ENCODE measurements around the gene SOX6. TPM values are rescaled to one million over a fixed set of nuclear protein-coding genes. Genes with fewer than 3 reads are reported as not detected.

Gene SOX6
- total and polyA plus RNA-seq, 2 donors (not counting 3 experiments of a cell fraction or from before 2014, with no cell fraction given): 0.14 to 3.7 TPM

DNA sequence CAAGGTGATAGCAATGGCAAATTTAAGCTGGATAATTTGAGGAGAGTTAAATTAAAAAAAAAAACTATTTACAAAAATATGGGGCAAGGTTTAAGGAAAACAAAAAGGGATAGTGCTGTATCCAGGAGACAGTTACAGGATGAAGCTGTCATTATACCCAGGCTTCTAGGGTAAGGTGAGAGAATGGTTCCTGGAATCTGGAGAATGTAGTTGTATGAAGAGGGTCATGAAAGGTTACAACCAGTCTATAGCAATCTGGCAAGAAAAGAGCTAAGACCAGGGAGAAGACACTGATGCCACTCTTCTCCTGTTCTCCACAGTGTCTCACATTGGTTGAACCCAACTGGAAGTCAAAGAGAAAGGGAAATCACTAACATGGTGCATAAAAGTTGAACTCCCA lies 144.9 kb downstream of the SOX6 start:
- intact Hi-C loops (cut with micrococcal nuclease) (no loop called here), dilution Hi-C loops (cut with MboI; ENCODE audit: extremely low pct_ligation_motif_present, low sequenced_read_pairs) (no loop called here)
- Histone ChIP-seq H3K4me3 (replicated peaks in 1 of 3; ENCODE audit: insufficient read depth in 1 of 3, low read depth in 1 of 3, low read length in 3 of 3) (no peak overlapping the region), H3K36me3 (ENCODE audit: control insufficient read depth in 2 of 2, extremely low read depth in 1 of 2, insufficient read depth in 2 of 2, low read length in 2 of 2) (no peaks in the 10 kb centered on the region), H3K9ac (replicated peaks; ENCODE audit: extremely low read depth, insufficient read depth, low read length) (no peak overlapping the region), H3K27me3 (ENCODE audit: control insufficient read depth in 2 of 2, insufficient read depth in 2 of 2, low read length in 2 of 2) (no peaks in the 10 kb centered on the region), H2AFZ (ENCODE audit: low read depth, low read length) (no peak overlapping the region), H3K9me1 (replicated peaks; ENCODE audit: control insufficient read depth, extremely low read depth, insufficient read depth, low read length) (no peaks in the 10 kb centered on the region), H3K4me2 (ENCODE audit: insufficient read depth, low read length) (no peak overlapping the region), H3K79me2 (ENCODE audit: control insufficient read depth, insufficient read depth, low read length) (no peaks in the 10 kb centered on the region), H3K9me3 (replicated peaks; ENCODE audit: control insufficient read depth, insufficient read depth, low read length) (no peaks in the 10 kb centered on the region), H4K20me1 (replicated peaks; ENCODE audit: control insufficient read depth, extremely low read depth, insufficient read depth, low read length) (no peaks in the 10 kb centered on the region), H3K27ac (ENCODE audit: insufficient read depth, low read depth, low read length) (no peak overlapping the region), H3K4me1 (ENCODE audit: control insufficient read depth, extremely low read depth, insufficient read depth, low read length) (no peaks in the 10 kb centered on the region)
- no peak for TF ChIP-seq POLR2AphosphoS5 (IDR thresholded peaks at IDR 0.05; ENCODE audit: insufficient read depth, low read depth, low read length)
- no peak for TF ChIP-seq CTCF (IDR thresholded peaks at IDR 0.05; ENCODE audit: extremely low read depth in 1 of 2, insufficient read depth in 1 of 2, low read depth in 1 of 2, low read length in 2 of 2)
- no peak for TF ChIP-seq JUN (IDR thresholded peaks at IDR 0.05; ENCODE audit: borderline replicate concordance, insufficient read depth, insufficient read length, low read depth)
- TF ChIP-seq GATA2 (IDR thresholded peaks at IDR 0.05; ENCODE audit: insufficient read depth, insufficient read length, low read depth, low read length): no peak
- no peak for TF ChIP-seq FOS (IDR thresholded peaks at IDR 0.05; ENCODE audit: borderline replicate concordance, insufficient read depth, low read length)
- no TSS peak for BruUV-seq (replicated peaks)
- FAIRE-seq (no peak), DNase-seq (ENCODE audit: low read depth, low spot score) (no peak)
- POLR2A ChIA-PET: no interaction called here
- CTCF ChIA-PET: interaction anchor here (0.7 to 1.2 kb wide), 2 partner anchors 8 to 20 kb away, joined by 3 read pairs; no protein-coding TSS in a partner anchor

- Histone ChIP-seq H2AFZ (ENCODE audit: low read depth, low read length) (no peak overlapping the region), H3K4me1 (ENCODE audit: control insufficient read depth, extremely low read depth, insufficient read depth, low read length) (no peaks in the 10 kb centered on the region), H3K9ac (replicated peaks; ENCODE audit: extremely low read depth, insufficient read depth, low read length) (no peak overlapping the region), H3K4me2 (ENCODE audit: insufficient read depth, low read length) (no peak overlapping the region), H3K27me3 (ENCODE audit: control insufficient read depth in 2 of 2, insufficient read depth in 2 of 2, low read length in 2 of 2) (no peaks in the 10 kb centered on the region), H3K9me3 (replicated peaks; ENCODE audit: control insufficient read depth, insufficient read depth, low read length) (no peaks in the 10 kb centered on the region), H3K27ac (ENCODE audit: insufficient read depth, low read depth, low read length) (no peak overlapping the region), H3K9me1 (replicated peaks; ENCODE audit: control insufficient read depth, extremely low read depth, insufficient read depth, low read length) (no peaks in the 10 kb centered on the region), H4K20me1 (replicated peaks; ENCODE audit: control insufficient read depth, extremely low read depth, insufficient read depth, low read length) (no peaks in the 10 kb centered on the region), H3K79me2 (ENCODE audit: control insufficient read depth, insufficient read depth, low read length) (no peaks in the 10 kb centered on the region), H3K4me3 (replicated peaks in 1 of 3; ENCODE audit: insufficient read depth in 1 of 3, low read depth in 1 of 3, low read length in 3 of 3) (no peak overlapping the region), H3K36me3 (ENCODE audit: control insufficient read depth in 2 of 2, extremely low read depth in 1 of 2, insufficient read depth in 2 of 2, low read length in 2 of 2) (no peaks in the 10 kb centered on the region)
- BruUV-seq (replicated peaks): no TSS peak
- POLR2A ChIA-PET: no interaction called here
- DNase-seq (ENCODE audit: low read depth, low spot score): no peak
- CTCF ChIA-PET: interaction anchor here (0.9 to 1.9 kb wide), 4 partner anchors 9 to 32 kb away, joined by 3 to 5 read pairs (median 4); no protein-coding TSS in a partner anchor
- TF ChIP-seq JUN (IDR thresholded peaks at IDR 0.05; ENCODE audit: borderline replicate concordance, insufficient read depth, insufficient read length, low read depth) (no peak), POLR2AphosphoS5 (IDR thresholded peaks at IDR 0.05; ENCODE audit: insufficient read depth, low read depth, low read length) (no peak), MYC (IDR thresholded peaks at IDR 0.05; ENCODE audit: low read depth, low read length) (no peak), GATA2 (IDR thresholded peaks at IDR 0.05; ENCODE audit: insufficient read depth, insufficient read length, low read depth, low read length) (no peak), POLR2A (IDR thresholded peaks at IDR 0.05; ENCODE audit: low read depth, low read length) (no peak), CTCF (IDR thresholded peaks at IDR 0.05; ENCODE audit: extremely low read depth in 1 of 2, insufficient read depth in 1 of 2, low read depth in 1 of 2, low read length in 2 of 2) (no peak), EZH2 (IDR thresholded peaks at IDR 0.05; ENCODE audit: borderline replicate concordance, low read depth, low read length, severe bottlenecking) (no peak), FOS (IDR thresholded peaks at IDR 0.05; ENCODE audit: borderline replicate concordance, insufficient read depth, low read length) (no peak)
- TF ChIP-seq, protein P1, sequence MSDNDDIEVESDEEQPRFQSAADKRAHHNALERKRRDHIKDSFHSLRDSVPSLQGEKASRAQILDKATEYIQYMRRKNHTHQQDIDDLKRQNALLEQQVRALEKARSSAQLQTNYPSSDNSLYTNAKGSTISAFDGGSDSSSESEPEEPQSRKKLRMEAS (IDR thresholded peaks at IDR 0.05; ENCODE audit: insufficient read depth, insufficient read length): no peak
- no peak for FAIRE-seq
- intact Hi-C loops (cut with micrococcal nuclease) (no loop called here), dilution Hi-C loops (cut with MboI; ENCODE audit: extremely low pct_ligation_motif_present, low sequenced_read_pairs) (no loop called here)
Observed at GRCh38 chr11:16204261-16204660, 152.1 kb downstream of the SOX6 start.
